ENCODE results near the gene TAOK3.

The TAOK3 gene

GRCh38 chr12:118330421-118331018 lies 42.2 kb downstream of the TAOK3 start:
- H3K4me1 ChIP-seq (ENCODE audit: control insufficient read depth, insufficient read depth, low read length), result no peaks in the 10 kb centered on the region
- no peaks in the 10 kb centered on the region for H3K36me3 ChIP-seq (ENCODE audit: control insufficient read depth, insufficient read depth, low read length)
- H3K4me3 ChIP-seq (ENCODE audit: low read depth, low read length), result no peak overlapping the region
- no peak overlapping the region for H3K9ac ChIP-seq (ENCODE audit: low read depth, low read length)
- no peaks in the 10 kb centered on the region for H3K27me3 ChIP-seq (ENCODE audit: control insufficient read depth, insufficient read depth, low read length)
- H3K9me3 ChIP-seq (ENCODE audit: control insufficient read depth, insufficient read depth, low read length), result no peaks in the 10 kb centered on the region

DNA sequence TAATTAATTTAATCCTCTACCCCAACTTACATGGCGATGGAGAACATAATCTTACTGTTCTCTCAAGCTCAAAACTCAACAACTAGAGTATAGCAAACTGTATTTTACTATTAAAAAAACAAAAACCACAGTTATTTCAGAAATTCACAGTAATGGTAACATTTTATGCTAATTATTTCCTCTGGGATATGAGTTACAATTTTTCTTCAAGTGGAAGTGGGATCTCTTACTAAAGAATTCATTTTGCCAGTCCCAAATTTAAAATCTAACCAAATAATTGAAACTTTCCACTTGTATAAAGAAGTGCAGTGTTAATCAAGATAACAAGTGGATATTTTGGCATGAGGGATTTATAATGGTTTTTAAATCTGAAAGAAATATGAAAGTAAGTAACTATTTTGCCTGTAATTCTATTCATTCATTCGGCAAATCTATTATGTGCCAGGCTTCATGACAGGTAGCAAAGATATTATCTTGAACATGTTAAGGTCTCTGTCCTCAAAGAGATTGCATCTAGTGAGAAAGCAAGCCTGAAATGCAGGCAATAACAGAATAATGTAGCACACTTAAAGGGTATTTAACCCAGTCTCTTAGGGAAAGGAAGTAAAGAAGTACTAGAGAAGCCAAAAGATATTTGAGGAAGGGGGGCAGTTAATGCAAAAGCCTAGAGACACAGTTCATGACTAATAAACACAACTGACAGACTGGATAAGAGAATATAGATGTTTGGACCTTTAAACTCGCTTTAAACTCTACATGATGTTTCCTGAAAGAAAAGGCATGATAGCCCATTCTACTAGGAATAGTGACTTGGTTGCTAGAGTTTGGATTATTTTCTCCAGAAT lies 44.0 kb downstream of the TAOK3 start:
- Histone ChIP-seq H3K9me3 (ENCODE audit: control insufficient read depth, insufficient read depth, low read length) (no peaks in the 10 kb centered on the region), H3K4me3 (ENCODE audit: low read depth, low read length) (no peak overlapping the region), H3K9ac (ENCODE audit: low read depth, low read length) (no peak overlapping the region), H3K36me3 (ENCODE audit: control insufficient read depth, insufficient read depth, low read length) (no peaks in the 10 kb centered on the region), H3K4me1 (ENCODE audit: control insufficient read depth, insufficient read depth, low read length) (no peaks in the 10 kb centered on the region), H3K27me3 (ENCODE audit: control insufficient read depth, insufficient read depth, low read length) (no peaks in the 10 kb centered on the region)

GRCh38 chr12:118327391-118327790 lies 45.3 kb downstream of the TAOK3 start:
- Histone ChIP-seq H3K9me3 (ENCODE audit: control insufficient read depth, insufficient read depth, low read length) (no peaks in the 10 kb centered on the region), H3K9ac (ENCODE audit: low read depth, low read length) (no peak overlapping the region), H3K4me3 (ENCODE audit: low read depth, low read length) (no peak overlapping the region), H3K36me3 (ENCODE audit: control insufficient read depth, insufficient read depth, low read length) (no peaks in the 10 kb centered on the region), H3K27me3 (ENCODE audit: control insufficient read depth, insufficient read depth, low read length) (no peaks in the 10 kb centered on the region), H3K4me1 (ENCODE audit: control insufficient read depth, insufficient read depth, low read length) (no peaks in the 10 kb centered on the region)

GRCh38 chr12:118326991-118327390 lies 45.7 kb downstream of the TAOK3 start:
- Histone ChIP-seq H3K4me3 (ENCODE audit: low read depth, low read length) (no peak overlapping the region), H3K9ac (ENCODE audit: low read depth, low read length) (no peak overlapping the region), H3K27me3 (ENCODE audit: control insufficient read depth, insufficient read depth, low read length) (no peaks in the 10 kb centered on the region), H3K4me1 (ENCODE audit: control insufficient read depth, insufficient read depth, low read length) (no peaks in the 10 kb centered on the region), H3K36me3 (ENCODE audit: control insufficient read depth, insufficient read depth, low read length) (no peaks in the 10 kb centered on the region), H3K9me3 (ENCODE audit: control insufficient read depth, insufficient read depth, low read length) (no peaks in the 10 kb centered on the region)

GRCh38 chr12:118325081-118325480 lies 47.6 kb downstream of the TAOK3 start:
- Histone ChIP-seq H3K36me3 (ENCODE audit: control insufficient read depth, insufficient read depth, low read length) (no peaks in the 10 kb centered on the region), H3K4me1 (ENCODE audit: control insufficient read depth, insufficient read depth, low read length) (no peaks in the 10 kb centered on the region), H3K9ac (ENCODE audit: low read depth, low read length) (no peak overlapping the region), H3K9me3 (ENCODE audit: control insufficient read depth, insufficient read depth, low read length) (no peaks in the 10 kb centered on the region), H3K27me3 (ENCODE audit: control insufficient read depth, insufficient read depth, low read length) (no peaks in the 10 kb centered on the region), H3K4me3 (ENCODE audit: low read depth, low read length) (no peak overlapping the region)

- no peaks in the 10 kb centered on the region for H3K9me3 ChIP-seq (ENCODE audit: control insufficient read depth, insufficient read depth, low read length)
- no peaks in the 10 kb centered on the region for H3K4me1 ChIP-seq (ENCODE audit: control insufficient read depth, insufficient read depth, low read length)
- H3K27me3 ChIP-seq (ENCODE audit: control insufficient read depth, insufficient read depth, low read length), result no peaks in the 10 kb centered on the region
- no peaks in the 10 kb centered on the region for H3K36me3 ChIP-seq (ENCODE audit: control insufficient read depth, insufficient read depth, low read length)
- no peak overlapping the region for H3K9ac ChIP-seq (ENCODE audit: low read depth, low read length)
- no peak overlapping the region for H3K4me3 ChIP-seq (ENCODE audit: low read depth, low read length)
Observed at GRCh38 chr12:118319627-118320026, 53.1 kb downstream of the TAOK3 start.

DNA sequence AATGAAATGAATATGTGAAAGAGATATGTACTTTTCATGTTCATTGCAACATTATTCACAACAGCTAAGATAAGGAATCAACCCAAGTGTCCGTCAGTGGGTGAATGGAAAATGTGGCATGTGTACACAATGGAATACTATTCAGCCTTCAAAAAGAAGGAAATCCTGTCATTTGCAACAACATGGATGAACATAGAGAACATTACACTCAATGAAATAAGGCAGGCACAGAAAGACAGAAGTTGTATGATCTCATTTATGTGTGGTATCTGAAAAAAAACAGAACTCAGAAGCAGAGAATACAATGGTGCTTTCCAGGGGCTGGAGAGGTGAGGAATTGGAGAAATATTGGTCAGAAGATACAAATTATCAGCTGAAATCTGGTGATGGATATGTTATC lies 54.0 kb downstream of the TAOK3 start:
- Histone ChIP-seq H3K4me3 (ENCODE audit: low read depth, low read length) (no peak overlapping the region), H3K9ac (ENCODE audit: low read depth, low read length) (no peak overlapping the region), H3K36me3 (ENCODE audit: control insufficient read depth, insufficient read depth, low read length) (no peaks in the 10 kb centered on the region)

GRCh38 chr12:118317729-118318128 lies 55.0 kb downstream of the TAOK3 start:
- Histone ChIP-seq H3K27me3 (ENCODE audit: control insufficient read depth, insufficient read depth, low read length) (no peaks in the 10 kb centered on the region), H3K9ac (ENCODE audit: low read depth, low read length) (no peak overlapping the region), H3K4me1 (ENCODE audit: control insufficient read depth, insufficient read depth, low read length) (no peaks in the 10 kb centered on the region), H3K4me3 (ENCODE audit: low read depth, low read length) (no peak overlapping the region), H3K36me3 (ENCODE audit: control insufficient read depth, insufficient read depth, low read length) (no peaks in the 10 kb centered on the region), H3K9me3 (ENCODE audit: control insufficient read depth, insufficient read depth, low read length) (no peaks in the 10 kb centered on the region)

More for the DNA sequence above, 54.0 kb downstream of the TAOK3 start:
- H3K4me1 ChIP-seq (ENCODE audit: control insufficient read depth, insufficient read depth, low read length), result no peaks in the 10 kb centered on the region
- no peaks in the 10 kb centered on the region for H3K9me3 ChIP-seq (ENCODE audit: control insufficient read depth, insufficient read depth, low read length)
- H3K27me3 ChIP-seq (ENCODE audit: control insufficient read depth, insufficient read depth, low read length), result no peaks in the 10 kb centered on the region

DNA sequence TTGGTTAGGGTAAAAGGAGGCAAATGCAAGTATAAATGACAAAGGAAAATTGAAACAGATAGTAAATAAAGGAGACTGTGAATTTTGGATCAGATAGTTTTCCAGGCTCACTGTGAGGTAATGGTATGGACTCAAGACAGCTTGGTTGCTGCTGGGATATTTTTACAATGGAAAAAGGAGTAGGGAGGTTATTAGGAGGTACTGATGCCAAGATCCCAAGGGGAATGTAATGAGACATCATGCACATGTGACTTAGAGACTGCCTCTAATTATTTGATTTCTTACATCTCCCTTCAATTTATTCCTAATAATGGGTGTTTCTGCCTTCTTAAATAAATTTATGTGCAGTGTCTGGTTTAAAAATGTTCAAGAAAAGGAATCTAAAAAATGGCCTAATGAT lies 56.9 kb downstream of the TAOK3 start:
- Histone ChIP-seq H3K27me3 (ENCODE audit: control insufficient read depth, insufficient read depth, low read length) (no peaks in the 10 kb centered on the region), H3K4me3 (ENCODE audit: low read depth, low read length) (no peak overlapping the region), H3K36me3 (ENCODE audit: control insufficient read depth, insufficient read depth, low read length) (no peaks in the 10 kb centered on the region), H3K4me1 (ENCODE audit: control insufficient read depth, insufficient read depth, low read length) (no peaks in the 10 kb centered on the region), H3K9ac (ENCODE audit: low read depth, low read length) (no peak overlapping the region), H3K9me3 (ENCODE audit: control insufficient read depth, insufficient read depth, low read length) (no peaks in the 10 kb centered on the region)

DNA sequence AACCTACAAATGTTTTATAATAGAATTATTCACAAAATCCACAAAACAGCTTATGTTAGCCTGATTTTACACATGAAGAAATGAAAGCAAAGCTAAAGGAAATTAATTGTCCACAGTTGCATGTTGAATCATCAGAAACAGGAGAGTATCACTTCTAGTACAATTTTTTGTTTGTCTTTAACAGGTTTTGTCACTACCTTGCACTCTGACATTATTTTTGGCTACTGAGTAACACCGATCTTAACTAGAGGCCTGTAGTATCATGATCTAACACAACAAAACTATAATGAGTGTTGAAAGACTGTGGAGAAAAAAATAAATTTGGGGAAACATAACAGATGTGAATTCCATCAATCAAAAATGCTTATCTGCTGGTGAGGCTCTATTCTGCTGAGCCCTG lies 60.1 kb downstream of the TAOK3 start:
- H3K4me3 ChIP-seq (ENCODE audit: low read depth, low read length), result no peak overlapping the region
- no peaks in the 10 kb centered on the region for H3K36me3 ChIP-seq (ENCODE audit: control insufficient read depth, insufficient read depth, low read length)
- H3K9ac ChIP-seq (ENCODE audit: low read depth, low read length), result no peak overlapping the region
- no peaks in the 10 kb centered on the region for H3K9me3 ChIP-seq (ENCODE audit: control insufficient read depth, insufficient read depth, low read length)
- peaks cover under 1% of the 10 kb centered on the region for H3K4me1 ChIP-seq (ENCODE audit: control insufficient read depth, insufficient read depth, low read length)
- H3K27me3 ChIP-seq (ENCODE audit: control insufficient read depth, insufficient read depth, low read length), result no peaks in the 10 kb centered on the region

- Histone ChIP-seq H3K9me3 (ENCODE audit: control insufficient read depth, insufficient read depth, low read length) (no peaks in the 10 kb centered on the region), H3K4me3 (ENCODE audit: low read depth, low read length) (no peak overlapping the region), H3K4me1 (ENCODE audit: control insufficient read depth, insufficient read depth, low read length) (peaks cover 2% of the 10 kb centered on the region), H3K27me3 (ENCODE audit: control insufficient read depth, insufficient read depth, low read length) (no peaks in the 10 kb centered on the region), H3K36me3 (ENCODE audit: control insufficient read depth, insufficient read depth, low read length) (no peaks in the 10 kb centered on the region), H3K9ac (ENCODE audit: low read depth, low read length) (no peak overlapping the region)
Observed at GRCh38 chr12:118311666-118312065, 61.0 kb downstream of the TAOK3 start.

DNA sequence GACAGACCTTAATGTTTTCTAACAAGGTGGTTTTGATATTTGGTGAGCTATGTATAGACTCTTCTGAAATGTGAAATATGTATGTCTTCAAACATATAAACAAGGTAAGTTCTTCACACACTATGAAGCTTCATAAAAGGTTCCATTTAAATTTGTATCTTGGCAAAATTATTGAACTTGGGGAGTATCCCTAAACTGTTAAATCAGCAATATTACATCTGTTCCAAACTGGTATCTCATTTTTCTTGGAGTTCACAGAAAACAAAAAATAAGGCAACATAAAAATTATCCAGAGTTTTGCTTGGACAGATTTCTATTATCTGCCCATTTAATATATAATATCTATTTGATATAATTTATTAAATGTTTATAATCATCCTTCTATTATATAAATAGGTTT lies 62.4 kb downstream of the TAOK3 start:
- Histone ChIP-seq H3K9me3 (ENCODE audit: control insufficient read depth, insufficient read depth, low read length) (no peaks in the 10 kb centered on the region), H3K9ac (ENCODE audit: low read depth, low read length) (no peak overlapping the region), H3K27me3 (ENCODE audit: control insufficient read depth, insufficient read depth, low read length) (no peaks in the 10 kb centered on the region), H3K4me1 (ENCODE audit: control insufficient read depth, insufficient read depth, low read length) (peaks cover 2% of the 10 kb centered on the region), H3K4me3 (ENCODE audit: low read depth, low read length) (no peak overlapping the region), H3K36me3 (ENCODE audit: control insufficient read depth, insufficient read depth, low read length) (no peaks in the 10 kb centered on the region)
